Peyer's patch (tissue), 4 donors: ENCODE measurements around the gene SPAG9. TPM values are rescaled to one million over a fixed set of nuclear protein-coding genes. Genes with fewer than 3 reads are reported as not detected.

ENCODE experiments used
- DNase-seq, 3 donors: peaks; one replicate each; pipeline ENCODE4 v3.0.0-alpha.2; 2017 to 2019
- H3K27ac ChIP-seq, 4 donors: fragments of 200-600 bp; sonication (generic); one replicate each; pipeline ENCODE4 v1.5.1; 2016 to 2019
- H3K27me3 ChIP-seq, 2 donors: fragments of 200-600 bp; sonication (generic); one replicate each; pipeline ENCODE4 v1.5.1; 2019
- H3K36me3 ChIP-seq, 3 donors: fragments of 200-600 bp; sonication (generic); one replicate each; pipeline ENCODE4 v1.5.1; 2016 to 2019
- H3K4me1 ChIP-seq, 4 donors: fragments of 200-600 bp; sonication (generic); one replicate each; pipeline ENCODE4 v1.5.1; 2016 to 2019
- H3K4me3 ChIP-seq, 4 donors: fragments of 200-600 bp; sonication (generic); 1 replicate in 3 of 4; 2 replicates in 1 of 4; pipeline ENCODE4 v1.5.1; 2016 to 2019; ENCODE audit warnings: mild to moderate bottlenecking in 1 of 4
- H3K9me3 ChIP-seq, 4 donors: fragments of 200-600 bp; sonication (generic); one replicate each; pipeline ENCODE4 v1.5.1; 2016 to 2019; ENCODE audit warnings: mild to moderate bottlenecking in 1 of 4
- POLR2A ChIP-seq, 2 donors: fragments of 450-650 bp; IDR thresholded peaks; one replicate each; pipeline ENCODE4 v1.5.1; 2017; ENCODE audit warnings: antibody characterized with exemption in 2 of 2, mild to moderate bottlenecking in 2 of 2, moderate library complexity in 2 of 2
- total RNA-seq, 4 donors: library from RNA; depleted of rRNA; stranded (reverse); fragments of >200 nt; gene quantifications; one replicate each; pipeline ENCODE4 v1.1.0, GENCODE V29; 2016
- TF ChIP-seq, protein P1 (sequence below), 6 experiments: fragments of 450-650 bp in 4 of 6; fragments of 200-600 bp in 2 of 6; sonication (generic) in 1 of 6; IDR thresholded peaks; one replicate each; pipeline ENCODE4 v1.5.1; 2017 to 2019; ENCODE audit warnings: antibody characterized with exemption in 6 of 6, mild to moderate bottlenecking in 3 of 6, moderate library complexity in 1 of 6

SPAG9 gene
- total RNA-seq, 4 donors from 2014 or later, result 104 to 149 (median 132) TPM

DNA sequence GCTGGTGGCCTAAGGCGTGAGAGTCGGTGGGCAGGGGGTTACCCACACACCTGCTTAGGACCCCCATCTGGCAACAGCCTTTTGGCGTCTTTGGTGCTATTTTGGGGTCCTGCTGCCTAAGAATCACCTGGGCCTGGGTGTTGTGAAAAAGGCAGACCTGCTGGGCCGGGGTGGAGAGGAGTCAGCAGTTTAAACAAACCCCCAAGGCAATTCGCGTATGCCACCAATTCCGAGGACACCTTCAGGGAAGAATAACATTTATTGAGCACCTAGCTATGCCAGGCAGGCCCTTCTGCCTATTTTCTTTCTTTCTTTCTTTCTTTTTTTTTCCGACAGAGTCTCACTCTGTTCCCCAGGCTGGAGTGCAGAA lies 200.6 kb downstream of the SPAG9 start:
- Histone ChIP-seq H3K4me1 (peaks cover 0 to 70% (median 4%) of the 10 kb centered on the region in 4 donors), H3K27me3 (no peaks in the 10 kb centered on the region)

DNA sequence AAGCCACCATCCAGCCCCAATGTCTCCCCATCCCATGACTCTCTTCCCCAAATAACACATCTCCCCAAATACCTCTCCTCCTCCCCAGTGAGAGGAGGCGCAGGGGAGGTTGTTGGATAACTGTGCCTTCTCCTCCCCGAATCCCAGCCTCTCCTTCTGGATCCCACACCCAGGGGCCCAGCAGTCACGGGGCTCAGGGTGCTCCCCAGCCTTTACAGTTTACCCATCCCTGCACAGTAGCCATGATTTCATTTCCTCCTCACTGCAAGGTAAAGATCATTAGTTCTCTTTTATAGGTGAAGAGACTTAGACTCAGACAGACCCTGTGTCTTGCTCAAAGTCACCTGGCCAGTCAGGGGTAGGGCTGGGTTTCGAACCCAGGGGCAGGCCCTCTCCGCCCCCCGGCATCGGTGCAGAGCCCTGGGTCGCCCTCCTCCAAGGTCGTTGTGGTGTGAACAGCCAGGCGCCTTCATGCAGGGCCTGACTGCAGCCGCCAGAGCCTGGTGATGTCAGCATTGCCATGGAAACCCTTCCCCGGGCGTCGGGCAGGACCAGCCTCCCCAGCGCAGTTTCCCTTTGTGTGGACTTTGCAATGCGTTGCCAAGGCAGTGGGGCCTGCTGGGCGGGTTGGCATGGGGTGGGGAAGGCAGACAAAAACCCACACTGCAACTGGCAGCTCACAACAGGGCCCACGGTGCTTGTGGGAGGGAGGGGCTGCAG lies 201.2 kb downstream of the SPAG9 start:
- H3K4me3 ChIP-seq, result peak overlapping the region in 2 of 4 donors; percentile 10 to 15
- TF ChIP-seq POLR2A (IDR thresholded peaks at IDR 0.05), result peak in 1 of 2 donors; percentile 69
- TF ChIP-seq, protein P1, sequence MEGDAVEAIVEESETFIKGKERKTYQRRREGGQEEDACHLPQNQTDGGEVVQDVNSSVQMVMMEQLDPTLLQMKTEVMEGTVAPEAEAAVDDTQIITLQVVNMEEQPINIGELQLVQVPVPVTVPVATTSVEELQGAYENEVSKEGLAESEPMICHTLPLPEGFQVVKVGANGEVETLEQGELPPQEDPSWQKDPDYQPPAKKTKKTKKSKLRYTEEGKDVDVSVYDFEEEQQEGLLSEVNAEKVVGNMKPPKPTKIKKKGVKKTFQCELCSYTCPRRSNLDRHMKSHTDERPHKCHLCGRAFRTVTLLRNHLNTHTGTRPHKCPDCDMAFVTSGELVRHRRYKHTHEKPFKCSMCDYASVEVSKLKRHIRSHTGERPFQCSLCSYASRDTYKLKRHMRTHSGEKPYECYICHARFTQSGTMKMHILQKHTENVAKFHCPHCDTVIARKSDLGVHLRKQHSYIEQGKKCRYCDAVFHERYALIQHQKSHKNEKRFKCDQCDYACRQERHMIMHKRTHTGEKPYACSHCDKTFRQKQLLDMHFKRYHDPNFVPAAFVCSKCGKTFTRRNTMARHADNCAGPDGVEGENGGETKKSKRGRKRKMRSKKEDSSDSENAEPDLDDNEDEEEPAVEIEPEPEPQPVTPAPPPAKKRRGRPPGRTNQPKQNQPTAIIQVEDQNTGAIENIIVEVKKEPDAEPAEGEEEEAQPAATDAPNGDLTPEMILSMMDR (IDR thresholded peaks at IDR 0.05), result peak in 3 of 6 experiments; percentile 21 to 35 (median 32)
- no peaks in the 10 kb centered on the region for H3K36me3 ChIP-seq
- peak; percentile 34 to 94 (median 94) for DNase-seq
- H3K27me3 ChIP-seq, result no peaks in the 10 kb centered on the region
- H3K9me3 ChIP-seq, result no peaks in the 10 kb centered on the region
- H3K4me1 ChIP-seq, result peaks cover 0 to 70% (median 4%) of the 10 kb centered on the region in 4 donors
- peak overlapping the region; percentile 17 to 95 (median 84) for H3K27ac ChIP-seq

More for the DNA sequence above, 200.6 kb downstream of the SPAG9 start:
- no peak for DNase-seq
- H3K27ac ChIP-seq, result peak overlapping the region in 3 of 4 donors; percentile 77 to 95 (median 92)
- no peaks in the 10 kb centered on the region for H3K36me3 ChIP-seq
- H3K4me3 ChIP-seq, result peak overlapping the region in 2 of 4 donors; percentile 10 to 15
- H3K9me3 ChIP-seq, result no peaks in the 10 kb centered on the region
- no peak for TF ChIP-seq POLR2A (IDR thresholded peaks at IDR 0.05)
- TF ChIP-seq, protein P1 (IDR thresholded peaks at IDR 0.05), result no peak

DNA sequence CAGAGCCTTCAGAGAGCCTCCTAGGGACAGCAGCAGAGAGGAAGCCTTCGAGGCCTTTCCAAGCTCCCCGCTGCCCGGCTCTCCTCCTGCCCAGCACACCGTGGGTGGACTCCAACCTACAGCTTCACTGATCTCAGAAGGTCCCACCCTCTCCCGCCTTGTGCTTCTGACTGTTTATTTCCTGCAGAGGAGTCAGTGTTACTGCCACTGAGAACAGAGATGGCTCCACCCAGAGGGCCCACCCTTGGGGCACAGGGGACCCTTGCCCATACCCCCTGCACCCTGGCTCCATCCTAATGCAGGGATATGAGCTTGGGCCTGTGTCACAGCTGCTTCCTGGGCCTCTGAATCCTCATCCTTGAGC lies 201.8 kb downstream of the SPAG9 start:
- no peaks in the 10 kb centered on the region for H3K27me3 ChIP-seq
- TF ChIP-seq POLR2A (IDR thresholded peaks at IDR 0.05), result peak in 1 of 2 donors; percentile 55
- TF ChIP-seq, protein P1 (IDR thresholded peaks at IDR 0.05), result no peak
- peak in 2 of 3 donors; percentile 72 to 74 for DNase-seq
- H3K36me3 ChIP-seq, result no peaks in the 10 kb centered on the region
- no peak overlapping the region for H3K4me3 ChIP-seq
- H3K27ac ChIP-seq, result peak overlapping the region; percentile 17 to 95 (median 84)
- H3K9me3 ChIP-seq, result no peaks in the 10 kb centered on the region
- peaks cover 0 to 68% (median 4%) of the 10 kb centered on the region in 4 donors for H3K4me1 ChIP-seq

DNA sequence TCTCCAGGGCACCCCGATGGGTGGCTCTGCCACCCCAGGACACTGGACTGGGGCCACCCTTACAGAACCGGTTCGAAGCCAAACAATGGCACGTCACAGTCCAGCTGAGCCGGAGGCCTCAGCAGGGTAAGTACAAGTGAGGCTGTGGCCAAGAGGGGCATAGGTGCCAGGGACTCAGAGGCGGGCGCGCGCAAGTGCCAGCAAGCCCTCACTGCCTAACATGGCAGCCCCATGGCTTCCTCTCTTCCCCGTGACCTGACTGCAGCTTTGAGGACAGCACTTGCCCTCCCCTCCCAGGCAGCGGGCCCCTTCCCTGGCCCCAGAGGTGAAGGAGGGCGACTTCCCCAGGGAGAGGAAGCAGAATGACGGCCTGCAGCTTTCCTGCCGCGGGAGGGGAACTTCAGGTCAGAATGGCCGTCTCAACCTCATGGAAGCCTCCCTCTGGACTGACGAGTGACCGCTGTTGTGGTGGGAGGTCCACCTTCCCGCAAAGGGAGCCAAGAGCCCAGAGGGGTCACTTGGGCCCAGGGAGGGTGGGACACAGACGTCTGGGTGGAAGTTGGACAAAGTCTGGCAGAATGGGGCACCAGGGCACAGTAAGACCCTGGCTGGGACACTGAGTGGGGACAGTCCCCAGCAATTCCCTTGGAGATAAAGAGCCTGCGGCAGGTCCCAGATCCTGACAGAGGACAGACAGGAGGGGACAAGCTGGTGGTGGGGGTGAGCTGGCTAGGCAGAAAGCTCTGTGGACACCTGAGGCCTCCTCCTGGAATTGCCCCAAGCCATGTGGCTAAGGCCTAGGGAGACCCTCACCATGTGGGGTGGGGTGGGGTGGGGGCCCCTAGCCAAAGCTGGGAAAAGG lies 202.4 kb downstream of the SPAG9 start:
- no peak for DNase-seq
- Histone ChIP-seq H3K27me3 (no peaks in the 10 kb centered on the region), H3K4me3 (no peak overlapping the region), H3K9me3 (no peaks in the 10 kb centered on the region), H3K27ac (peak overlapping the region in 3 of 4 donors; percentile 77 to 95 (median 92)), H3K4me1 (peaks cover 0 to 62% (median 4%) of the 10 kb centered on the region in 4 donors), H3K36me3 (no peaks in the 10 kb centered on the region)
- TF ChIP-seq, protein P1 (IDR thresholded peaks at IDR 0.05), result no peak
- no peak for TF ChIP-seq POLR2A (IDR thresholded peaks at IDR 0.05)

DNA sequence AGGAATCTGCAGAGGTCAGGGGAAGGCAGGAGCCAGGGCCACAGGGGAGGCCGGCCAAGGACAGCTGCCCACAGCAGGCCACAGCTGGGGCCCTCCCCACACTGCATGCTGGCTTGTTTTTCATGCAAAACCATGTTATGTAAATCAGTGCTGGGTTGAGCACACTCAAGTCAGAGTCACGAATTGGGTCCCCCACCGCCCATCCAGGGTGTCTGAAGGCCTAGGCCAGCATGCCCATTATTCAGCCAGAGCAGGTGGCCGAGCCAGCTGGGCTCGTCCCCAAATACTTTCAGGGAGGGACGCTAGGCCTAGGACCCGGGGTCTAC lies 203.3 kb downstream of the SPAG9 start:
- DNase-seq, result no peak
- peaks cover 0 to 56% (median 4%) of the 10 kb centered on the region in 4 donors for H3K4me1 ChIP-seq
- TF ChIP-seq, protein P1 (IDR thresholded peaks at IDR 0.05), result no peak
- no peak for TF ChIP-seq POLR2A (IDR thresholded peaks at IDR 0.05)
- no peaks in the 10 kb centered on the region for H3K9me3 ChIP-seq
- H3K27ac ChIP-seq, result no peak overlapping the region
- H3K36me3 ChIP-seq, result no peaks in the 10 kb centered on the region
- H3K4me3 ChIP-seq, result no peak overlapping the region
- H3K27me3 ChIP-seq, result no peaks in the 10 kb centered on the region
